OCI-LY7 (cell line): Measurements from ENCODE around the gene CELF4. TPM values are rescaled to one million over a fixed set of nuclear protein-coding genes. Genes with fewer than 3 reads are reported as not detected.

Experiments
- BruUV-seq: library from RNA; stranded (reverse); fragments of 400-500 nt; replicated peaks from 2 replicates; lab custom pipeline; 2021; lab: Mats Ljungman, UMichigan
- CTCF ChIA-PET: fragments of 300-600 bp; sonication (Branson Sonifier 250); formaldehyde crosslinking; loops from one replicate; lab custom pipeline; 2022; ENCODE audit warnings: antibody characterized with exemption; ENCODE audit not compliant: unreplicated experiment; lab: Charles Lee
- POLR2A ChIA-PET: fragments of 300-600 bp; sonication (Branson Sonifier 250); formaldehyde crosslinking; loops from one replicate; lab custom pipeline; 2022; ENCODE audit warnings: antibody characterized with exemption; lab: Charles Lee
- DNase-seq: peaks from one replicate; pipeline ENCODE4 v3.0.0-alpha.2; 2015; ENCODE audit warnings: low spot score
- H2AFZ ChIP-seq: fragments of 200-600 bp; sonication (generic), shearing (Covaris generic); 2 replicates; pipeline ENCODE4 v1.6.1; 2014; ENCODE audit warnings: mild to moderate bottlenecking, antibody characterized with exemption, low read length, moderate library complexity
- H3K27ac ChIP-seq: fragments of 200-600 bp; sonication (generic); 2 replicates; pipeline ENCODE4 v1.5.1; 2014; ENCODE audit warnings: mixed run types, low read depth, mild to moderate bottlenecking, moderate library complexity, low read length, inconsistent platforms; ENCODE audit not compliant: poor library complexity, severe bottlenecking
- H3K36me3 ChIP-seq: fragments of 200-600 bp; sonication (generic); 2 replicates; pipeline ENCODE4 v1.6.1; 2014; ENCODE audit warnings: mild to moderate bottlenecking, antibody characterized with exemption, low read length, moderate library complexity, mixed read lengths; ENCODE audit not compliant: insufficient read depth
- H3K4me1 ChIP-seq: fragments of 200-600 bp; sonication (generic); 2 replicates; pipeline ENCODE4 v1.5.1; 2014; ENCODE audit warnings: mild to moderate bottlenecking, low read length; ENCODE audit not compliant: insufficient read depth, poor library complexity, severe bottlenecking
- H3K4me2 ChIP-seq: fragments of 200-600 bp; sonication (generic); 2 replicates; pipeline ENCODE4 v1.6.1; 2014; ENCODE audit warnings: mild to moderate bottlenecking, low read length
- H3K4me3 ChIP-seq: fragments of 200-600 bp; sonication (generic); 2 replicates; pipeline ENCODE4 v1.5.1; 2014; ENCODE audit warnings: mild to moderate bottlenecking, low read depth, low read length; ENCODE audit not compliant: poor library complexity, severe bottlenecking
- H3K79me2 ChIP-seq: fragments of 200-600 bp; sonication (generic); 2 replicates; pipeline ENCODE4 v1.6.1; 2016; ENCODE audit warnings: low read depth, mild to moderate bottlenecking, low read length, moderate library complexity, mixed read lengths; ENCODE audit not compliant: insufficient read depth
- H3K9me2 ChIP-seq: fragments of 200-600 bp; sonication (generic); 2 replicates; pipeline ENCODE4 v1.6.1; 2016; ENCODE audit warnings: mild to moderate bottlenecking, low read length, mixed read lengths; ENCODE audit not compliant: insufficient read depth
- H3K9me3 ChIP-seq: fragments of 200-600 bp; sonication (generic); 2 replicates; pipeline ENCODE4 v1.6.1; 2014; ENCODE audit warnings: mild to moderate bottlenecking, mixed run types, low read length, mixed read lengths
- H4K20me1 ChIP-seq: fragments of 200-600 bp; sonication (generic); 2 replicates; pipeline ENCODE4 v1.6.1; 2014; ENCODE audit warnings: mild to moderate bottlenecking, antibody characterized with exemption, low read length, moderate library complexity, mixed read lengths; ENCODE audit not compliant: insufficient read depth
- EZH2phosphoT487 ChIP-seq: fragments of 200-600 bp; sonication (generic); IDR thresholded peaks from 2 replicates; pipeline ENCODE4 v1.6.1; 2018; ENCODE audit warnings: low read depth, borderline replicate concordance, mild to moderate bottlenecking, mixed run types, antibody characterized with exemption, low read length, moderate library complexity, mixed read lengths
- intact Hi-C: fragments of 100-400 bp; cut with micrococcal nuclease; formaldehyde crosslinking; loops from one replicate; pipeline ENCODE4 v1.10.0; 2022; ENCODE audit not compliant: unreplicated experiment
- total RNA-seq, 2 experiments: library from RNA; depleted of rRNA in 1 of 2; stranded (reverse); fragments of >200 nt in 1 of 2; shearing (Covaris generic) in 1 of 2; gene quantifications; 2 replicates each; pipeline ENCODE4 v1.2.3, GENCODE V29; 2014 to 2022
- TF ChIP-seq, protein P1 (sequence below): fragments of 200-600 bp; sonication (generic); conservative IDR thresholded peaks from 2 replicates; pipeline ENCODE4 v1.5.1; 2014; ENCODE audit warnings: mild to moderate bottlenecking, antibody characterized with exemption, low read length, moderate library complexity, mixed read lengths

Gene CELF4
- total RNA-seq, 2 experiments from 2014 or later, result not detected

DNA sequence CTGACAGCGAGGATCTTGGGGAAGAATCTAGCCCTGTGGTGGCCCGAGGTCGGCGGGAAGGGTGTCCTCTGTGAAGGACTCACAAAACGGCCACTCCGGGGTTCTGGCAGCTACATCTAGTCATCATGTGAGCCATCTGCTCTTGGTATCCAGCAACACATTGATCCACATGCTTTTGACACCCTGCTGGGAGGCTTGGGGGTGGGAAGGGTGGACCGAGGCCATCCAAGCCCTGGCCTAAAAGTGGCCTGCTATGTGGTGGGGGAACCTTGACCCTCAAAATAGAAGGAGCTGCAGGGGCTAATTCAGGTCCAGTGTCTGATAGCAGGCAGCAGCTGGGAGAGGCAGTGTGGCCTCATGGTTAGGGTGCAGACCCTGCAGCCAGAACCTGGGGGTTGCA is 145.7 kb downstream of the CELF4 start:
- Histone ChIP-seq H2AFZ (no peak overlapping the region), H4K20me1 (no peaks in the 10 kb centered on the region), H3K9me2 (no peaks in the 10 kb centered on the region), H3K4me2 (no peak overlapping the region), H3K9me3 (no peaks in the 10 kb centered on the region), H3K4me1 (no peaks in the 10 kb centered on the region), H3K36me3 (no peaks in the 10 kb centered on the region), H3K4me3 (no peak overlapping the region), H3K79me2 (no peaks in the 10 kb centered on the region), H3K27ac (no peak overlapping the region)
- intact Hi-C loops, result no loop called here
- TF ChIP-seq, protein P1, sequence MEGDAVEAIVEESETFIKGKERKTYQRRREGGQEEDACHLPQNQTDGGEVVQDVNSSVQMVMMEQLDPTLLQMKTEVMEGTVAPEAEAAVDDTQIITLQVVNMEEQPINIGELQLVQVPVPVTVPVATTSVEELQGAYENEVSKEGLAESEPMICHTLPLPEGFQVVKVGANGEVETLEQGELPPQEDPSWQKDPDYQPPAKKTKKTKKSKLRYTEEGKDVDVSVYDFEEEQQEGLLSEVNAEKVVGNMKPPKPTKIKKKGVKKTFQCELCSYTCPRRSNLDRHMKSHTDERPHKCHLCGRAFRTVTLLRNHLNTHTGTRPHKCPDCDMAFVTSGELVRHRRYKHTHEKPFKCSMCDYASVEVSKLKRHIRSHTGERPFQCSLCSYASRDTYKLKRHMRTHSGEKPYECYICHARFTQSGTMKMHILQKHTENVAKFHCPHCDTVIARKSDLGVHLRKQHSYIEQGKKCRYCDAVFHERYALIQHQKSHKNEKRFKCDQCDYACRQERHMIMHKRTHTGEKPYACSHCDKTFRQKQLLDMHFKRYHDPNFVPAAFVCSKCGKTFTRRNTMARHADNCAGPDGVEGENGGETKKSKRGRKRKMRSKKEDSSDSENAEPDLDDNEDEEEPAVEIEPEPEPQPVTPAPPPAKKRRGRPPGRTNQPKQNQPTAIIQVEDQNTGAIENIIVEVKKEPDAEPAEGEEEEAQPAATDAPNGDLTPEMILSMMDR, result no peak
- TF ChIP-seq EZH2phosphoT487, result no peak
- ChIA-PET POLR2A (interaction anchor here (0.6 kb wide), 1 partner anchor 105 kb away, joined by 3 read pairs; no protein-coding TSS in a partner anchor), CTCF (no interaction called here)
- DNase-seq, result no peak
- no TSS peak for BruUV-seq

DNA sequence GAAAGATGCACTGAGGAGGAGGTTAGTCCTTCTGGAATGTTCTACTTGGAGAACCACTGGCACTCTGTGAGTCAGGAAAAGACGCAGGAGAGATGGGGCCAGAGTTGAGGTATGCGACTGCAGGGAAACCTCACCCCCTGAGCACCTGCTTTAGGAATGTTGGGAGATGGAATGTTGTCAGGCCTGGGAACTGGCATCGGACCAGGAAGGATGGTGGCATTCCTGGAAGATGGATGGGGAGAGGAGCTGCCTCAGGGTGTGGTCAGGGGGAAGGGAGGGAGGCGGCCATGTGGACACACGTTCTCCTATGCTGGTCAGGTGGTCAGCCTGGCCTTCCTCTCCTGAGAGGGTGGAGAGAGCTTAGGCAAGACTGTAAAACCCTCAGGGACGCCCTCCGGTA is 146.3 kb downstream of the CELF4 start:
- CTCF ChIA-PET, result no interaction called here
- Histone ChIP-seq H3K9me3 (no peaks in the 10 kb centered on the region), H3K4me2 (no peak overlapping the region), H3K36me3 (no peaks in the 10 kb centered on the region), H3K4me3 (no peak overlapping the region), H3K27ac (no peak overlapping the region), H3K4me1 (no peaks in the 10 kb centered on the region), H3K9me2 (no peaks in the 10 kb centered on the region), H2AFZ (no peak overlapping the region), H4K20me1 (no peaks in the 10 kb centered on the region), H3K79me2 (no peaks in the 10 kb centered on the region)
- BruUV-seq, result no TSS peak
- TF ChIP-seq, protein P1, result no peak
- no peak for TF ChIP-seq EZH2phosphoT487
- DNase-seq, result no peak
- POLR2A ChIA-PET, result interaction anchor here (0.6 kb wide), 1 partner anchor 105 kb away, joined by 3 read pairs; no protein-coding TSS in a partner anchor
- intact Hi-C loops, result no loop called here

- POLR2A ChIA-PET, result no interaction called here
- intact Hi-C loops, result no loop called here
- no peaks in the 10 kb centered on the region for H3K79me2 ChIP-seq
- no peak overlapping the region for H3K4me3 ChIP-seq
- no peak overlapping the region for H3K4me2 ChIP-seq
- H3K36me3 ChIP-seq, result no peaks in the 10 kb centered on the region
- TF ChIP-seq, protein P1, result no peak
- TF ChIP-seq EZH2phosphoT487, result no peak
- H2AFZ ChIP-seq, result no peak overlapping the region
- H3K9me3 ChIP-seq, result no peaks in the 10 kb centered on the region
- DNase-seq, result no peak
- no TSS peak for BruUV-seq
- H3K9me2 ChIP-seq, result no peaks in the 10 kb centered on the region
- no peaks in the 10 kb centered on the region for H4K20me1 ChIP-seq
- H3K4me1 ChIP-seq, result no peaks in the 10 kb centered on the region
- H3K27ac ChIP-seq, result no peak overlapping the region
- CTCF ChIA-PET, result no interaction called here
These were observed 150.8 kb downstream of the CELF4 start for GRCh38 chr18:37414816-37415215.
